ENCODE data around the gene DDT.

The DDT gene

DNA sequence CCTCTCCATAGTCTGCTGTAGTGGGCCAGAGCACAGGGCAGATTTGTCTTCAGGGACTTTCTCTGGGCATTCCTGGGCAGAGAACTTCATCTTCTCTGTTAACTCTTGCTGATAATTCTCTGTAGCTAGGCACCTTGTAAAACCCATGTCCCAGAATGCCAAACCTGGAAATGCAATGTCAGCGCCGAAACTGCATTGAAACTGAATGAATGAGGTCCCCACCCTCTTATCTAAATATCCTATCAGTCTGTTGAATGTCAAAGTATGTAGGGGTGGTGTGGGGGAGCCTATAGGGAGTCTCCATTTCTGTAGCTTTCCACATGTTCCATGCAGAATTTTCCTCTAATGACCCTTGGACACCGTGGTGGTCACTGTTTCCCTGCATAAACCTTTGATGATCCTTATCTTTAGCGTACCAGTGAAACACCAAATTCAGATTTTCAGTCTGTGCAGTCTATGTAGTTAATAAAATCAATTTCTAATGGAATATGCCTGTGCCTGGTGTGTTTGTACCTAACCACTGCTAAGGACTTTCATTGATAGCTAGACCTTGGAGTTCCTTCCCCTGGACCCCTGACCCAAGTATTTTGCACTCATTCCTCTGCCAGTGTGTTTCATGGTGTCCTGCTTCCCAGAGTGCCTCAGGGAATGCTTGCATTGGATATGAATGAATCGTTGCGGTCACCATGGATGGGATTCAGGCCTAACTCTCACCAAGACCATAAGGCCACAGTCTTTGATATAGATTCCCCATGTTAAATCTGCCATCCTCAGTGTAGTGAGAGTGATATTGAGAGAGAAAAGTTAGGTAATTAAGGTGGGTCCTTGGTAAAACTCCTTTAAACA is 34.4 kb upstream of the DDT start:
- Histone ChIP-seq H3K27me3 (ENCODE audit: insufficient read depth, poor library complexity, severe bottlenecking) (no peaks in the 10 kb centered on the region), H3K27ac (replicated peaks) (no peak overlapping the region), H3K4me3 (replicated peaks; ENCODE audit: insufficient read depth, low read length) (no peak overlapping the region)
- TF ChIP-seq POLR2AphosphoS5 (IDR thresholded peaks at IDR 0.05; ENCODE audit: low read depth) = no peak
- TF ChIP-seq SPI1 (IDR thresholded peaks at IDR 0.05; ENCODE audit: borderline replicate concordance, low read depth) = no peak
- TF ChIP-seq, protein P1, sequence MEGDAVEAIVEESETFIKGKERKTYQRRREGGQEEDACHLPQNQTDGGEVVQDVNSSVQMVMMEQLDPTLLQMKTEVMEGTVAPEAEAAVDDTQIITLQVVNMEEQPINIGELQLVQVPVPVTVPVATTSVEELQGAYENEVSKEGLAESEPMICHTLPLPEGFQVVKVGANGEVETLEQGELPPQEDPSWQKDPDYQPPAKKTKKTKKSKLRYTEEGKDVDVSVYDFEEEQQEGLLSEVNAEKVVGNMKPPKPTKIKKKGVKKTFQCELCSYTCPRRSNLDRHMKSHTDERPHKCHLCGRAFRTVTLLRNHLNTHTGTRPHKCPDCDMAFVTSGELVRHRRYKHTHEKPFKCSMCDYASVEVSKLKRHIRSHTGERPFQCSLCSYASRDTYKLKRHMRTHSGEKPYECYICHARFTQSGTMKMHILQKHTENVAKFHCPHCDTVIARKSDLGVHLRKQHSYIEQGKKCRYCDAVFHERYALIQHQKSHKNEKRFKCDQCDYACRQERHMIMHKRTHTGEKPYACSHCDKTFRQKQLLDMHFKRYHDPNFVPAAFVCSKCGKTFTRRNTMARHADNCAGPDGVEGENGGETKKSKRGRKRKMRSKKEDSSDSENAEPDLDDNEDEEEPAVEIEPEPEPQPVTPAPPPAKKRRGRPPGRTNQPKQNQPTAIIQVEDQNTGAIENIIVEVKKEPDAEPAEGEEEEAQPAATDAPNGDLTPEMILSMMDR (IDR thresholded peaks at IDR 0.05; ENCODE audit: insufficient read depth, low read length) = no peak
- TF ChIP-seq GABPA (IDR thresholded peaks at IDR 0.05; ENCODE audit: low read depth) = no peak
- TF ChIP-seq, protein P2, sequence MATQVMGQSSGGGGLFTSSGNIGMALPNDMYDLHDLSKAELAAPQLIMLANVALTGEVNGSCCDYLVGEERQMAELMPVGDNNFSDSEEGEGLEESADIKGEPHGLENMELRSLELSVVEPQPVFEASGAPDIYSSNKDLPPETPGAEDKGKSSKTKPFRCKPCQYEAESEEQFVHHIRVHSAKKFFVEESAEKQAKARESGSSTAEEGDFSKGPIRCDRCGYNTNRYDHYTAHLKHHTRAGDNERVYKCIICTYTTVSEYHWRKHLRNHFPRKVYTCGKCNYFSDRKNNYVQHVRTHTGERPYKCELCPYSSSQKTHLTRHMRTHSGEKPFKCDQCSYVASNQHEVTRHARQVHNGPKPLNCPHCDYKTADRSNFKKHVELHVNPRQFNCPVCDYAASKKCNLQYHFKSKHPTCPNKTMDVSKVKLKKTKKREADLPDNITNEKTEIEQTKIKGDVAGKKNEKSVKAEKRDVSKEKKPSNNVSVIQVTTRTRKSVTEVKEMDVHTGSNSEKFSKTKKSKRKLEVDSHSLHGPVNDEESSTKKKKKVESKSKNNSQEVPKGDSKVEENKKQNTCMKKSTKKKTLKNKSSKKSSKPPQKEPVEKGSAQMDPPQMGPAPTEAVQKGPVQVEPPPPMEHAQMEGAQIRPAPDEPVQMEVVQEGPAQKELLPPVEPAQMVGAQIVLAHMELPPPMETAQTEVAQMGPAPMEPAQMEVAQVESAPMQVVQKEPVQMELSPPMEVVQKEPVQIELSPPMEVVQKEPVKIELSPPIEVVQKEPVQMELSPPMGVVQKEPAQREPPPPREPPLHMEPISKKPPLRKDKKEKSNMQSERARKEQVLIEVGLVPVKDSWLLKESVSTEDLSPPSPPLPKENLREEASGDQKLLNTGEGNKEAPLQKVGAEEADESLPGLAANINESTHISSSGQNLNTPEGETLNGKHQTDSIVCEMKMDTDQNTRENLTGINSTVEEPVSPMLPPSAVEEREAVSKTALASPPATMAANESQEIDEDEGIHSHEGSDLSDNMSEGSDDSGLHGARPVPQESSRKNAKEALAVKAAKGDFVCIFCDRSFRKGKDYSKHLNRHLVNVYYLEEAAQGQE (IDR thresholded peaks at IDR 0.05; ENCODE audit: insufficient replicate concordance, low read depth) = no peak
- DNase-seq (ENCODE audit: low read depth in 1 of 2, low spot score in 1 of 2) = no peak

DNA sequence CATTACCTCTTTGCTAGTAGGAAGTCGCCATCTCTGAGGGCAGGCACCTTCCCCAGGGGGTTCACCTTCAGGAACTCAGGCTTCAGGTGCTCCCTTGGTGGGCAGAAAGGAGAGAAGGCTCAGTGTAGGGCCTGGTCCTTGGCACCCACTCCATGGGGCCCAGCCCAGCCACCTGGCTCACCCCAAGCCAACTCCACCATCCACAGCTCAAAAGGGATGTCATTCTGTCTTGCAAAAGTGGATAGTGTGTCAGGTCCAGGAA is 33.7 kb upstream of the DDT start:
- Histone ChIP-seq H3K4me3 (replicated peaks; ENCODE audit: insufficient read depth, low read length) (no peak overlapping the region), H3K27me3 (ENCODE audit: insufficient read depth, poor library complexity, severe bottlenecking) (no peaks in the 10 kb centered on the region), H3K27ac (replicated peaks) (no peak overlapping the region)
- TF ChIP-seq, protein P1 (IDR thresholded peaks at IDR 0.05; ENCODE audit: insufficient read depth, low read length) = no peak
- TF ChIP-seq SPI1 (IDR thresholded peaks at IDR 0.05; ENCODE audit: borderline replicate concordance, low read depth) (no peak), GABPA (IDR thresholded peaks at IDR 0.05; ENCODE audit: low read depth) (no peak), POLR2AphosphoS5 (IDR thresholded peaks at IDR 0.05; ENCODE audit: low read depth) (no peak)
- TF ChIP-seq, protein P2 (IDR thresholded peaks at IDR 0.05; ENCODE audit: insufficient replicate concordance, low read depth) = no peak
- no peak for DNase-seq (ENCODE audit: low read depth in 1 of 2, low spot score in 1 of 2)

DNA sequence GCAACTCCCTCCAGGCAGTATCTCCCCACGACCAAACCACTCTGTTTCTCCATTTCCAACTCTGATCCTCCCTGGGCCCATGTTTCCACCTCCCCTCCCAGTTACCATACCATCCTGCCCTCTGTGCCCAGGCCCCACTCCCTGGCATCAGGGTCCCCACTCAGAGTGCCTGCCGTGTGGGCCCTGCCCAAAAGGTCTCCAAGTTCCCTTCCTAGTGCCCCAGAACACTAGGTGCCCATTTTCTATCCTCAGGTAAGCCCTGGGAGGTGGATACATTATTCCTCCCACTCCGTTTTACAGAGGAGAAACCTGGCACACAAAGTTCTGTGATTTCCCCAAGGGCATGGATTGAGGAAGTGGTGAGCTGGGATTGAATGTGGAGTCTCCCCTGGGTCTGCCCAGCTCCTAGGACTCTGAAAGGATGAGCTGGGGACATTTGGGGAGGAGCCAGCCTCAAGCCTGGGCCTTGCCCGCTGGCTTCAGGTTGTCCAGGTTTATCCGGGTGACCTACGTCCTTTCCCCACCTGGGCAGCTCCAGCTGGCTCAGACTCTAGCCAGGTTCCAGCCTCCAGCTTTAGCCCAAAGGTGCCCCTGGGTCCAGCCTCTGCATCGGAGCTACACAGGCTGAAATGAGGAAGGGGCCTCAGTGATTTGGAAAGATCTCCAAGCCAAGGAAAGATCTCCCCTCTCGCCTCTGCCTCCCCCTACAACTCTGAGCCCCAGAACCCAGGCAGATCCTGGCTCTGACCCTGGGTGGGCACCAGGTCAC is 33.2 kb upstream of the DDT start:
- Histone ChIP-seq H3K27me3 (ENCODE audit: insufficient read depth, poor library complexity, severe bottlenecking) (no peaks in the 10 kb centered on the region), H3K4me3 (replicated peaks; ENCODE audit: insufficient read depth, low read length) (no peak overlapping the region), H3K27ac (replicated peaks) (no peak overlapping the region)
- DNase-seq (ENCODE audit: low read depth in 1 of 2, low spot score in 1 of 2) = no peak
- TF ChIP-seq, protein P1 (IDR thresholded peaks at IDR 0.05; ENCODE audit: insufficient read depth, low read length) = no peak
- TF ChIP-seq SPI1 (IDR thresholded peaks at IDR 0.05; ENCODE audit: borderline replicate concordance, low read depth) = peak; percentile 58; the same call in 1 of the 2 replicates

Measured in HL-60 (cell line).